NCI-H1436 (cell line): ENCODE data around the gene NAV2.
A peak's percentile ranks its signal among the peaks of the same experiment; 100 is the strongest.
"Not testable (repeated sequence)": the region's sequence is repeated elsewhere in the genome, so short reads cannot be mapped to it uniquely, and the experiment has no call there.

Experiments used
- DNase-seq: peaks from one replicate; lab custom pipeline; 2025; lab: John Stamatoyannopoulos, UW

NAV2 gene

DNA sequence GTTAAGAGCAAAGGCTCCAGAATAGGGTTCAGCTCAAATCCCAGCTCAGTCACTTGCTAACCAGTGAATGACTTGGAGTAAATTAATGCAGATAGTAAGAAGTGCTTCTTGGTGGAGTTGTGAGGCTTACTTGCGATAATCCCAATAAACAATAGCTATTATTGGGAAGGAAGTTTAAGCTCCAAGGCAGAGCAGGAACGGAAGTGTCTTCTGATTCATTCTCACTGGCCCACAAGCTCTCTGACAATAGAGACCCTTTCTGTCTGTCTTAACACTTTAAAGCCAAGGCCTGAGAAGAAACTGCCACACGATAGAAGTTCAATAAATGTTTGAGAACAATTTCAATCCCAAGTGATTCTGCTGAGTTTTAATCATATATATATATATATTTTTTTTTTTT is 292.2 kb downstream of the NAV2 start:
- no peak for DNase-seq

DNA sequence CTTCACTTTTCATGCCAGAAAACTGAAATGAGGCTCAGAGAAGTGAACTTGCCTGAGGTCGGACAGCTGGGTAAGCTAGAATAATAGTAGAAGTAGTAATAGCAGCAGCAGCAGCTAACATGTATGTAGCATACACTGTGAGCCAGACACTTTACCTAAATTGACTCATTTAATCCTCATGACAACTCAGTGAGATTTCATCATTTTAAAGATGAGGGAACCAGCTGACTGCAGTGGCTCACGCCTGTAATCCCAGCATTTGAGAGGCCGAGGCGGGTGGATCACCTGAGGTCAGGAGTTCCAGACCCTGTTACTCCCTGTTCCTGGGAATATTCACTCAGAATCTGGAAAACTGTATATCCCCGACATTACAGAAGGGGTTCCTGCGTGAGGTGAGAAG is 293.1 kb downstream of the NAV2 start:
- DNase-seq = no peak

DNA sequence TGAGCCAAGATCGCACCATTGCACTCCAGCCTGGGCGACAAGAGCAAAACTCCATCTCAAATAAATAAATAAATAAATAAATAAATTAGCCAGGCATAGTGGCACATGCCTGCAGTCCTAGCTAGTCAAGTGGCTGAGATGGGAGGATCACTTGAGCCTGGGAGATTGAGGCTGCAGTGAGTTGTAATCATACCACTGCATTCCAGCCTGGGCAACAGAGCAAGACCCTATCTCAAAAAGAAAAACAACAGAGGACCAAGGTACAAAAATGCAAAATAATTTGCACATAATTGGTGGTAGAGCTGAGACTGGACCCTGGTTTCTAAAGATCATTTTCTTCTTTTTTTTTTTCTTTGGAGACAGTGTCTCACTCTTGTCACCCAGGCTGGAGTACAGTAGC is 294.0 kb downstream of the NAV2 start:
- DNase-seq = not testable (repeated sequence)

DNA sequence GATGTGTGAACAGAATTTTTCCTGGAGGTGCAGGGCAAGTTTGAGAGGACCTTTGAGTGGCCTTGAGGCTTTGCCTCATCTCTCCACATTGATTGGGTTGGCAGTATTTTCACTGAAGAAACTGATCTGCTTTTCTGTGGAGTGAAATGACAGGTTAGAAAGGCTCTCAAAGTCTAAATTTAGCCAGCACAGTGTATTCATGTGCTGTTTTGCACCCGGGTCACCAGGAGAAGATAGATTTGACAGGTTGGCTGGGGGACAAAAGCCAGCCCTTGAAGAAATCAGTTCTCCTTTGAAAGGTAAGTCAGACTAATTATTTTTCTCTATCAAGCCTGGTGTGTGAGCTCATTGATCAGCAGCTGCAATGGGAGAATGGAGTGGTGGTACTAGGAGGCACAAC is 294.7 kb downstream of the NAV2 start:
- no peak for DNase-seq

DNA sequence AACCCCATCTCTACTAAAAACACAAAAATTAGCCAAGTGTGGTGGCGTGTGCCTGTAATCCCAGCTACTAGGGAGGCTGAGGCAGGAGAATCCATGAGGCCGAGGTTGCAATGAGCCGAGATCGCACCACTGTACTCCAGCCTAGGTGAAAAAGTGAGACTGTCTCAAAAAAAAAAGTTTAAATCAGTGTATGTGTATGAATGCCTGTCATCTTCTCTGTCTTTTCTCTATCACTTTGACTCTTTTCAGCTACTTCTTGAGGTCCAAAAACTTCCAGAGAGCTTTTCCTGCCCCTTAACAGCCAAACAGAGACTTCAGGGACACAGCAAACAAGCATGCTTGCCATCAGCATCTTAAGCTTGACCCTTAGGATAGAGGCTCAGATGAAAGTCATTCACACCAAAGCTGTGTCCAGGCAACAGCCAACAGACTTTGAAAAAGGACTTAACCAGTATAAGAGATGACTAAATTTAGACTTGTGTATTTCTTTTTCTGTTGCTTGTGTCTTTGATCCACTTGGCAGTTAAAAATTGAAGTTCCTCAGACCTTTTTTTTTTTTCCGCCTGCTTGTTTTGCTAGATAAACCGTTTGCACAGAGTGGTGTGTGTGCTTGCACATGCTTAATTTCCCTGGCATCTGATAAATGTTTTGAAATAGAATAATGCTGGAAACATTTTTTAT is 295.7 kb downstream of the NAV2 start:
- DNase-seq = no peak

DNA sequence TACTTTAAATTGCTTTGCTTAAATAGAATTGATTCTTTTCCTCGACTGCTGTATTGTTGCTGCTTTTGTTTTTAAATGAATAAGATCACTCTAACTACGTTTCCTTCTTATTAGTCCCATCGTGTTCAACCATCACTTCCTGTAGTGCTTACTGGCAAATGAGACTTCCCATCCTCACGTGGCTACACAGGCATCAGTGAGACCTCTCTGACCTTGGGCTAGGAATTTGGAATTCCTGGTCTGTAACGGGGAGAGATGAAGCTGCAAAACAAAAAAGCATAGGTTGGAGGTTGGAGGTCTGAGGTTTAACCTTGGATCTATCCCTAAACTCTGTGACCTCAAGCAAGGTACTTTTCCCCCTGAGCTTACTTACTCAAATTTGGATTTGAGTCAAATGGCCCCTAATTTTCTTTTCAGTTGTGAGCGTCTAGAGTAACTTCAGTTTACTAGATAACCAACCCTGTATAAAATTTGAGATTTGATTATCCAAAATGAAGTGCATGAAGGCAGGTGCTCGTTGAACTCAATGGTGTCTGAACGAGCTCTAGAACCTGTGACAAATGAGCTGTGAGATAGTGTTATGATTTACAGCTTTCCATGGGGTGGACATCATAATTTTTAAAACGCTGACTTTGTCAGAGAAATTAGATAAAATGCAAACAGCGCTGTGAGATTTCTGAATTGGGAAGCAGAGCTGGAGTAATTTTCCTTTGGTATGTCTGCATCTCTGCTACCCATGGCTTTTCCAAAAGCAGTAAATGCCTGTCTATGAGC is 296.4 kb downstream of the NAV2 start:
- no peak for DNase-seq

DNA sequence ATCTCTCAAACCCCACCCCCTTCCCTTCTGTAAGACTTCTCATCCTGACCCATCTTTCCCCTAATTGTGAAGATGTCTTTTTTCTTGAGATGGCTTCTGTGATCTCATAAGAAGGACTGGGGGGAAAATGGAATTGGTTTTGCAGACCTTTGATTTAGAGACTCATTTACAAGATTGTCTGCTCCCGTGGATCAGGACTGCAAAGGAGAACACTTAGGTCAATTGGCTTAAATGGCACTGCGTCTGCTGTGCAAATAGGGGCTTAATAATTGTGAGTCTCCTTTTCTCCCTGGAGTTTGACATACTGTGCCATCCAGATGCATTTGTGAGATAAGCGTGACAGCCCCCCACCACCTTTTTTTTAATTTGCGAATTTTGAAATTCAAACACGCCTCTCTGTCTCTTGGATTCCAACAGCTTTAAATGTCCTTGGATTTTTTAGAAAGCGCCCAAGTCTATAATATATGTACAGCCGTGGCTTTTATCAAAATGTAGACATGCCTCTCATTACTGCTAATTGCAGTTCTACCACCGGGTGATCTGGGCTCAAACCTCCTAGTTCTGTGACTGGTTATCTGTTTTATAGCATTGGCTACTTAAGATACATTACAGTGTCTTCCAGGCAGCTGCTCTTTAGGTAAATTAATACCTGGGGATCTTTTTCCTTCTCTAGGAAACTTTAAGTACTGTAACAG is 297.7 kb downstream of the NAV2 start:
- DNase-seq = no peak

DNA sequence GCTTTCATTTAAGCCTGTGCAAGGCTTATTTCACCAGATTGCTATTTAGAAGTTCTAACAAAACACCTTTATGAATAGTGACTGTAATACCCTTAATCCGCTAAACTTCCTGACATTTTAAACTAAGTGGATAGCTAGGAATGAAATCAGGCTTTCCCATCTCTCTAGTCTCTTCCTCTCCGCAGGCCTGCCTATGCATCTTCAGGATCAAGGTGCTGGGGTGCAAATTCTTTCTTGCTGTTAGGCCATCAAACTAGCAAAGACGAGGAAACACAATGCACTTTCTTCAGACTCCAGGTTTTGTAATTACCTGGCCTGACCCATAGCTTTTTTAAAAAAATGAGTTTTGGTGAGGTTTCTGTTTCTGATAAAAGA is 298.2 kb downstream of the NAV2 start:
- DNase-seq = no peak

DNA sequence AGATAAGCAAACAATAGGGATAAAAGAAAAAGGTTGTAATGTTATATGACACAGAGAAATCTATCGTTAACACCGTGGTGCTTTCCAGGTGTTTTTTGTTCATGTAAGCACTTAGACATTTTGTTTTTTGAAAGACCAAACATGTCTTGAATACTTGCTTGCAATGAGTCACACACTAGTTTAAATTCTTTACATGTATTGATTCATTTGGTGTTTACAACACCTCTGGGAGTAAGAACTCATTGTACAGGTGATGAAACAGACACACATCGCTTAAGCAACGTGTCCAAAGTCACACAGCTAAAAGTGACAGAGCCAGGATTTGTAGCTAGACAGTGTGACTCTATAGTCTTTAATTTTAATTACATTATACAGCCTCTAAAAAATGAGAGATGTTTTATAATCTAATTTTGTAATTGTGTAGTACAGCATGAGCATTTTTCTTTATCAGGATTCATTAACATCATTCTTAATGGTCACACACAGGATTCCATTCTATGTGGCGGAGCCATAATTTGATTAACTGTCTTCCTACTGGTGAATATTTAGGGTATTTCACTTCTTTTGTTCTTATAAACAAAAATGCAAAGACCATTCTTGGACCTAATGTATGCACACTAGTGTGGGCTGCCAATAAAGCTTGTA is 298.8 kb downstream of the NAV2 start:
- peak; percentile 56 for DNase-seq

DNA sequence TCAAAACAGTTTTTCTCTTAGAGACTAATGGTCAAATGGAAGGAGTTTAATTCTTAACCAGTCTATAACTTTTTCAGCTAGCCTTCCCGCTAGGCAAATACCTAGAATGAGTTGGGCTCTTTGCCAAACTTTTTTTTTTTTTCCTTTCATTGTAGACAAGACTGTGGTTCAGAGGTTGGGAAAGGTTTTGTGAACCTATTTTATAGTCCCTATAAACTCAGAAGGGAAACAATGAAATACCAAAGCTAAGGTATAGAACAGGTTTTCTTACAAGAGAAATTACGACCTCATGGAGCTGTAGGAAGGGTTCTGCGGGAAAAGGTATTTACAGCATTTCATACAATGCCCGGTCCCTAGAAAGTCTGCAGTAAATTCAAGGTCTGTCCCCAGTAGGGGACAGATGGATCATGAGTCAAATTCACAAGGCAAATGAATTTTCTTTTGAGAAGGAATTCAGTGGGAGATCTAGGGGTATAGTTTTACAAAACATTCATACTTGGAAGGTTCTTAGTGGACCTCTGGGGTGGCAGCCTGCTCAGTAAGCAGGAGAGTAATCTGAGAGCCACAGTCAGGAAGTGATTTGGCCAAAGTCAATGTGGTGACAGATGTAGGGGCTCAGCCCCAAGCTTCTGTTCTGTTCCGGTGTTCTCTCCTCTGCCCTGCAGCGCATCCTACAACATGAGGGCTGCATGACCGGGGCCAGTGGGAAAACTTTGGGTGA is 300.9 kb downstream of the NAV2 start:
- no peak for DNase-seq

DNA sequence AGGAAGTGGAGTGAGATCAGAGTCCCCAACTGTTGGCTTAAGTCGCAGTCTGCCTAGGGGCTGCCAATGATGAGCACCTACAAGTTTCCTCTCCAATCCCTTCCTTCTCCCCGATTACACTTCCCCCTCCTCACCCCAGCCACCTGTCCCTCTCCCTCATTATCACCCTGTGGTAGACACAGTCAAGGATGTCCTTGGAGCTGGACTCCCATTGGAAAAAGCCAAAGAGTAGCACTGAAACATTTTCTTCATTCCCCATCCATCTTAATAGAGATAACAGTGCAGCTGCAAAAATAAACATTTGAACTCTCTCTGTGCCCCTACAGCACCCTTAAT is 301.4 kb downstream of the NAV2 start:
- no peak for DNase-seq

DNA sequence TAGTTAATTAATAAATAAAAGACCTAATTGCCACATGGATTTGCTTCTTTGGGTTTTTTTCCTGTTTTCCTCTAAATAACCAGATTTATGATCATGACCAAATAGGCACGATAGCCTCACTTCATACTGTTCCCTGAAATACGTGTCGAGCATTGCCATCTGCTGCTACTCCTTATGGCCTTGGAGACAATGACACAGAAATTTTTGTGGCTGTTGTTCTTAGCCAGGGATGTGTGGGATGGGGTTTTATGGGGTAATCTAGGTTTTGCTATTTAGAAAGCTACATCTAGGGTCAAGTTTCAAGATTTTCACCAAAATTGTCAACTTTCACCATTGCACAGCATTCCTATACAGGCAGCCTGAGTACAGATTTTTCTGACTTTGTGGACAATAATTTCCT is 302.5 kb downstream of the NAV2 start:
- no peak for DNase-seq

DNA sequence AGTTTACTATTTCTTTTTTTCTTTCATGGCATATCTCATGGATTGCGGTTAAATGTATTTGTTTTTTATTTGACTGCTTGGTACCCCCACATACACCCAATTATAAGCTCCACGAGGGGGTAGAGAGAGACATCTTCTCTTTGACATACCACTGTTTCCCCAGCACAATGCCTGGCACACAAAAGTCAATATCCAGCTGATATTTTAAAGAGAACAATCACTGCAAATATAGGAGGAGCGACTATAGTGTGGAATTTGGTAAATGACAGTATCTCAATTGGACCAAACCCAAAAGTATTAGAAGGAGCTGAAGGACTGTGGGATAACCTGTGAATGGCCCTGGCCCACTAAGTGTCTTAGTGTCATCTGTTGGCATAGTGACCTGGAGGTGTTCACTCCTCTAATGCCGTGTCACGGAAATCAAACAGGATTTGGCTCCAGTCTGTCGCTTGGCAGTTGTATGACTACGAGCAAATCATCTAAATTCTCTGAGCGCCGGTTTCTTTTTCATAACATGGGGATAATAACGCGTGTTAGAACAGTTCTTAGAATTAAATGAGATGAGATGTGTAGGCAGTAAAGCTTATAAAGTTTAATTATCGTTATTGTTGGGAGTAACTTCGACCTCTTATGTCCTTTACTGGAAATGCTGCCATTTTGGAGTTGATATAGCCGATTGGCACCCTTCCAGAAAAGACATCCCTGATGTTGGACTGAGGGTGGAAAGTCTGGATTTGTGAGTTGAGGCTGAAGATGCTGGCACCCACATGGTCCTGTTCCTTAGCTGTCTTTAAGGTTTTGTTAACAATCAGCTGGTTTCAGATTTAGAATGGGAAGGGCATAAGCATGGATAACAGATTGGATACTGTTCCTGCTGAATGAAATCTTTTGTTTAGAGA is 303.1 kb downstream of the NAV2 start:
- no peak for DNase-seq

DNA sequence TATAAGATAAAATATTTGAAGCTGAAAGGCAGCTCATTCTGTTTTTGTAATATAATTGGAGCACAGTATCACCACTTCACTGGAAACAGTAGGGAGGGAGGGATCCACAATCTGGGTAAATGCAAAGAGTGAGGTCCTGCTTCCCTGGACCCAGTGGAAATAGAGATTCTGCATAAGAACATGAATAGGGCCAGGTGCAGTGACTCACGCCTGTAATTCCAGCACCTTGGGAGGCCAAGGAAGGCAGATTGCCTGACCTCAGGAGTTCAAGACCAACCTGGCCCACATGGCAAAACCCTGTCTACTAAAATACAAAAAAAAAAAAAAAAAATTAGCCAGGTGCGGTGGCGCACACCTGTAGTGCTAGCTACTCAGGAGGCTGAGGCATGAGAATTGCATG is 303.9 kb downstream of the NAV2 start:
- DNase-seq = no peak

DNA sequence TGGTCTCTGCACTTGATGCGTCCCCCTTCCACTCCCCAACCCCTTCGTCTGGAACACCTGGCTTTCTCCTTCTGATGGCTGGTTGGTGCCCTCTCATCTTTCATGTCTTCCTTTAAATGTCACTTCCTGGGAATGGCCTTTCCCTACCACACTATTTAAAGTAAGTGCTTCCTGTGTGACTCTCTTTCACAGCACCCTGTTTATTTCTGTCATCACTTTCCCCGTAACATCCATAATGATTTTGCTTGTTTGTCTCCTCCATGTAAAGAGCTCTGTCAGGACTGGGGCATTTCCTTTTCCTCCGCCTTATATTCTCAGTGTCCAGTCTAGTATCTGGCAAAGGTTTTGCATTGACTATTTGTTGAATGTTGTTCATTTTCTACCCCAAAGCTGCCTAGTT is 304.7 kb downstream of the NAV2 start:
- DNase-seq = no peak

DNA sequence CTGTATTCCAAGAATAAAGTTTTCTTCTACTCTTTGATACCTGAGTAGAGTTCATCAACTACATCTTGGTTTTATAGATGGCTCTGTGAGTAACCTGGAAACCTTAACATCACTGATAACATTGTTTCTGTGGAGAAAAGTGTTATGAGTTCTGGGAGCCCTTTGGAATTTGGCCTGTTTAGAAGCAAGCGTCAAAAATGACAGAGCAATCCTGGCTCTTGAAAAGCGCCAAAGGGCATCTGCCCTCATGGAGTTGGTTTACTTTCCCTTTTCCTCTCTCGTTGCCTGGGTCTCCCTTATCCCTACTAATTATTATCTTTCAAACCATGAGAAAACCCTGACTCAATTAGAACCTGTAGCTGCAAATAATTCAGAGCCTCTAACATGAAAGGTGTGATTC is 307.6 kb downstream of the NAV2 start:
- DNase-seq = no peak

DNA sequence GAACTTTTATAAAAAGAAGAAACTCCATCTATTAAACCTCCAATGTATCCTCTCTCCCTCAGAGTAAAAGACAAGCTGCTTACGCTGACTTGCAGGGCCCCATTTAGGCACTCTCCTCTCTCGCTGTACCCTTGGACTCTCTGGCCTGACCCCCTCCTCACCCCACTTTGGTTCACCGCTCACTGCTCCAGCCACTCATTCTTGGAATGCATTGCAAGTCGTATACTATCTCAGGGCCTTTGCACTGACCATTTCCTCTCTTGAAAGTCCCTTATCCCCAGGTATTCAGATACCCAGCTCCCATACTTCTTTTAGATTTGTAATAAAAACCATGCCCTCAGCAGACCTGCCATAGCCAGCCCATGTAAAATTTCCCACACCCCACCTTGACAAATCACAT is 308.1 kb downstream of the NAV2 start:
- no peak for DNase-seq

DNA sequence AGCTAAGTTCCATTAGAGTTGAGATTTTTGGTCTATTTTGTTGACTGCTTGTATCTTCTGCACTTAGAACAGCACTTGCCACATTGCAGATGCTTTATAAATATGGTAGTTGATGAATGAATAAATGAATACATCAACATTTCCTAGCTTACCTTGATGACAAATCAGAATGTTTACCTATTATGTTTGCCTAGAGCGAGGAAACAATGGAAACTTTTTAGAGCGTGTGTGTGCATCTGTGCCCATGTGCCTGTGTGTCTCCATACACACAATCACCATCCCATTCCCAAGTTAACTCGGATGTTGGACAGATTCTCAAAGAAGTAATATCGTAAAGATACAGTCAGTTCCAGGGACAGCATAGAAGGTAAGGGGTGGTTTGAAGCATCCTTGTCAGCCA is 308.6 kb downstream of the NAV2 start:
- DNase-seq = no peak

DNA sequence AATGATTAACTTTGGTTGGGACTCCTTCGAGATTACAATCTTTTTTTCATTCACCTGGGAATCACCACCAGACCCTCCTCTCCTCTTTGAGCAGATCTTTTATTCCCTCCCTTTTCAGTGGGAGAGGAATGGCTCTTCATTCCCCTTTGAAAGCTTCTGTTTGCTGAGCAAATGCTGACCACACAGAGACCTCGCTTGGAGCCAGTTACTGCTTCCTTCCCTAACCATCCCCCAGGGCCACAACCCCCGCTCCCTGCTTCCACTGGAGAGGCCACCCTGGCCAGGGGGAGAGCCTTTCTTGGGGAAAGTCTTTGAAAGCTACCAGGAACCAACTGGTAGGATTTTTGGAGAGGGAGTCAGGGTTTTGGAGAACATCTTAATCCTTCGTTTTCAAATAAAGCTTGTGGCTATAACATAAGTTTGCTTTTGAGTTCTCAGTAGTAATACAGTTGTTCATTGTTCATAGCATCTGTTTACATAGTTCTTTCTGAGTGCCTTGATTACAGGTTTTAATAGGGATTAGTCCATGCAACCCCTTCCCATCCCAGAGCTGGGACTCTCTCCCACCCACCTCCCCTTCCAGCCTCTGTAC is 309.2 kb downstream of the NAV2 start:
- DNase-seq = no peak

DNA sequence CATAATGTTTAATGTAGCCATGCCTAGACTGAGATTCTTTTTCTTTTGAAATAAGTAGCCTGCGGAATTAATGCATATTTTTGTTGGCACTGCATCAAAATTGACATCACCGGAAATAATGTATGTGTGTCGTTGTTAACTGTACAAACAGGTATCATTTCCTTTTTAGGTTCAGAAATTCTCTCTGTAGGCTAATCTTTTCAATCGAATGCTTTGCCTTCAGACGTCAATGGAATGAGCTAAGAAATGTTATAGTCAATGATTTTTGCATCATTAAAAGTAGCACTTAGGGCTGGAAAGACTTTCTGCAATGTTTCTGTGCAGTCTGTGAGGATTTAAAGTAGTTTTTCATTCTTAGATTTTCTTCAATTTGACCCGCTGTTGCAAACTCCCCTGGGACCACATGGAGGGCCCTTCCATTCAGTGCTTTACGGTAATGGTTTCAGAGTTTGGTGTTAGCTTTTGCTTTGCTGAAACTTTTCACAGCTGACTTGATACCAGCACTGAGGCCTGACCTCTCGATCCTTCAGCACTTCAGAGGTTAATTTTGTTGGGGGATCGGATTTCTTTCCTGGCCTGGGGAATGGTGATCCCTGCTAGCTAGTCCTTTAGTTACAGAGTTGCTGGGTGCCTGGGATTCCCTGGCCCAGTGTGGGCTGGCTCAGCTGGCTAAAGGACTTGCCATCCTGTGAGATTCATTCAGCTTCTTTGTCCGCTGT is 309.9 kb downstream of the NAV2 start:
- DNase-seq = no peak
